GM18858 (cell line): ENCODE measurements around the gene PPP3CA.

Experiments used
- ATAC-seq: cut with Tn5 transposase; IDR thresholded peaks from one replicate; pipeline ENCODE4 v1.9.1; 2021; ENCODE audit not compliant: unreplicated experiment

PPP3CA gene

GRCh38 chr4:100977274-100977673, 370.1 kb downstream of the PPP3CA start:
- no peak for ATAC-seq
